ENCODE results near the gene PLCD1.
"Not testable (repeated sequence)": the region's sequence is repeated elsewhere in the genome, so short reads cannot be mapped to it uniquely, and the experiment has no call there.

The PLCD1 gene

GRCh38 chr3:38029400-38030125 lies at the start of gene PLCD1:
PLCD1 (minus strand) TSS chr3:38029642; CDS start chr3:38029539, 103 bp downstream.
- no peak for DNase-seq

- DNase-seq = not testable (repeated sequence)
Measured at GRCh38 chr3:38077073-38077472, 47.6 kb upstream of the PLCD1 start.

GRCh38 chr3:38070013-38070412 lies 40.6 kb upstream of the PLCD1 start:
- DNase-seq = no peak

GRCh38 chr3:38067508-38068233 lies 38.2 kb upstream of the PLCD1 start:
- DNase-seq = no peak

- DNase-seq = not testable (repeated sequence)
Measured at GRCh38 chr3:38064453-38064852, 35.0 kb upstream of the PLCD1 start.

GRCh38 chr3:38062809-38063208 lies 33.4 kb upstream of the PLCD1 start:
- DNase-seq = no peak

GRCh38 chr3:38059591-38059990 lies 30.1 kb upstream of the PLCD1 start:
- no peak for DNase-seq

GRCh38 chr3:38059148-38059547 lies 29.7 kb upstream of the PLCD1 start:
- DNase-seq = no peak

- DNase-seq = no peak
Measured at GRCh38 chr3:38054499-38055001, 25.1 kb upstream of the PLCD1 start.

- not testable (repeated sequence) for DNase-seq
Measured at GRCh38 chr3:38053813-38054498, 24.5 kb upstream of the PLCD1 start.

GRCh38 chr3:38053286-38053685 lies 23.8 kb upstream of the PLCD1 start:
- DNase-seq = not testable (repeated sequence)

GRCh38 chr3:38051131-38051530 lies 21.7 kb upstream of the PLCD1 start:
- DNase-seq = no peak

GRCh38 chr3:38049358-38050126 lies 20.1 kb upstream of the PLCD1 start:
- DNase-seq = no peak

GRCh38 chr3:38047896-38048295 lies 18.5 kb upstream of the PLCD1 start:
- no peak for DNase-seq

- no peak for DNase-seq
Measured at GRCh38 chr3:38046821-38047220, 17.4 kb upstream of the PLCD1 start.

- no peak for DNase-seq
Measured at GRCh38 chr3:38046027-38046426, 16.6 kb upstream of the PLCD1 start.

- DNase-seq = no peak
Measured at GRCh38 chr3:38043486-38043885, 14.0 kb upstream of the PLCD1 start.

GRCh38 chr3:38040401-38040800 lies 11.0 kb upstream of the PLCD1 start:
- no peak for DNase-seq

- DNase-seq = no peak
Measured at GRCh38 chr3:38039899-38040261, 10.4 kb upstream of the PLCD1 start.

- DNase-seq = no peak
Measured at GRCh38 chr3:38039101-38039898, 9.9 kb upstream of the PLCD1 start, which contains the start of gene DLEC1. DLEC1 (plus strand) TSS chr3:38039208; CDS start chr3:38039226, 18 bp downstream.

- DNase-seq = no peak
Measured at GRCh38 chr3:38038447-38038911, 9.0 kb upstream of the PLCD1 start.

- no peak for DNase-seq
Measured at GRCh38 chr3:38036906-38037305, 7.5 kb upstream of the PLCD1 start.
